ENCODE measurements around the gene PNMA6F.
"Not testable (repeated sequence)": the region's sequence is repeated elsewhere in the genome, so short reads cannot be mapped to it uniquely, and the experiment has no call there.

PNMA6F gene

GRCh38 chrX:153334654-153335295, 13.2 kb upstream of the PNMA6F start:
- no peak for DNase-seq

DNA sequence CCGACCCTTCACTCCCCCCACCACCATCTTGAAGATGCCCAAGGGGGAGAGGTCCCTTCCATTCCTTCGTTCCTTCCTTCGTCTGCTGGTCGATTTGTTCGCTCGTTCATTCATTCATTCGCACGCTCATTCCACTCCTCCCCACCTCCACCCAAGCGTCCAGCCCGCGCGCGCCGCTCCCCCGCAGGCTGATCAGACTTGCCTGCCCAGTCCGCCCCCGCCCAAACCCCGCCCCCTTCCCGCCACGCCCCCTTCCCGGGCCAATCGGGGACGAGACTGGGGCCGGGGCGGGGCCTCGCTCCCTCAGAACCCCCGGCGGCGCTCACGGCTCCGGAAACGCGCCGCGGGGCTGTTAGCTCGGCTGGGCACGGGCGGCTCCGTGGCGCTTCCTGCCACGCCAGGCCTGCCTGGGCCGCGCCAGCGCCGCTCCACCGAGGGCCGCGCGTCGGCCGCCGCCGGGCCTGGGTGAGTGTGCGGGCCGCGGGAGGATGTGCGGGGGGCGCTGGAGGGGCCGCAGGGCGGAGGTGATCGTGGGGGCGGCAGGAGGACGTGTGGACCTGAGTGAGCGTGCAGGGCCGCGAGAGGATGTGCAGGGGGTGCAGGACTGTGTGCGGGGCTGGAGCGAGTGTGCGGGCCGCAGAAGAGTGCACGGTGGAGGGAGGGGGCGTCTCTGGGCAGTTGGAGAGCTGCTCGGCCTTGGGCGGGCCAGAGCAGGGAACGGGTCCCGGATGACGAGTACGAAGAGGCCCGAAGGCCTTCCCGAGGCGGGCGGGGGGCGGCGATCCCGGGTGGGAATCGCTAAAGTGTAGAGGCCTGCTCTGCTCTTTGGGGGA, 12.5 kb upstream of the PNMA6F start, which contains the start of gene ZNF275:
ZNF275 (plus strand) TSS at position 333 of the 833 bp plus-strand sequence. CDS start 2,527 bp downstream, outside the sequence.
- DNase-seq = peak; percentile 83

GRCh38 chrX:153333266-153333665, 11.7 kb upstream of the PNMA6F start:
- DNase-seq = no peak

DNA sequence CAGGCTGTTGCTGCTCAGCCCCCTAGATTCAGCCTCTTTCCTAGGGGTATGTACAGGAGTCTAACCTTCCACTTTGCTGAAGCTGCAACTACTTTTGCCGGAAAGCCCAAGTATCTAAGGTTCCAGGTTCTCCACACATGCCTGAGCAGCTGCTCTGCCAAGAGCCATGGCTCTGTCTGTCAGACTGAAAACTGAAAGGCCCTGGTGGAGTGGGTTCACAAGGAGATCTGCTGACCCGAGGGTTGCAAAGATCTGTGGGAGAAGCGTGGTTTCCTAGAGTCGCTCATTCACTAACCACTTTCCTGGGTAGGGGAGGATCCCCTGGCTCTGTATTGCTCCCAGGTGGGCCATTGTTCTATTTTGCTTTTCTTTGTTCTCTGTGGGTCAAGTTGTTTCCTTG, 6.0 kb upstream of the PNMA6F start:
- no peak for DNase-seq

- DNase-seq = no peak
These were observed 897 bp downstream of the PNMA6F start for GRCh38 chrX:153320555-153321184.

DNA sequence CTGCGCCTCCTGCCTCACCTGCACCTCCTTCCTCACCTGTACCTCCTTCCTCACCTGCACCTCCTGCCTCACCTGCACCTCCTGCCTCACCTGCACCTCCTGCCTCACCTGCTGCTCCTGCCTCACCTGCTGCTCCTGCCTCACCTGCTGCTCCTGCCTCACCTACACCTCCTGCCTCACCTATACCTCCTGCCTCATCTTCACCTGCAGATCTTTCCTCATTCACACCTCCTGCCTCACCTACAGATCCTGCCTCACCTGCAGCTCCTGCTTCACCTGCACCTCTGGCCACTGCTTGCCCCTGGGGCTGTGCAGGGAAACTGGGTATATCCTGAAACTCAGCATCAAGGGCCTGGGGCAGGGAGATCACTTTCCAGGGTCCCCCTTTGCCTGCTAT, 1.5 kb downstream of the PNMA6F start:
- not testable (repeated sequence) for DNase-seq

DNA sequence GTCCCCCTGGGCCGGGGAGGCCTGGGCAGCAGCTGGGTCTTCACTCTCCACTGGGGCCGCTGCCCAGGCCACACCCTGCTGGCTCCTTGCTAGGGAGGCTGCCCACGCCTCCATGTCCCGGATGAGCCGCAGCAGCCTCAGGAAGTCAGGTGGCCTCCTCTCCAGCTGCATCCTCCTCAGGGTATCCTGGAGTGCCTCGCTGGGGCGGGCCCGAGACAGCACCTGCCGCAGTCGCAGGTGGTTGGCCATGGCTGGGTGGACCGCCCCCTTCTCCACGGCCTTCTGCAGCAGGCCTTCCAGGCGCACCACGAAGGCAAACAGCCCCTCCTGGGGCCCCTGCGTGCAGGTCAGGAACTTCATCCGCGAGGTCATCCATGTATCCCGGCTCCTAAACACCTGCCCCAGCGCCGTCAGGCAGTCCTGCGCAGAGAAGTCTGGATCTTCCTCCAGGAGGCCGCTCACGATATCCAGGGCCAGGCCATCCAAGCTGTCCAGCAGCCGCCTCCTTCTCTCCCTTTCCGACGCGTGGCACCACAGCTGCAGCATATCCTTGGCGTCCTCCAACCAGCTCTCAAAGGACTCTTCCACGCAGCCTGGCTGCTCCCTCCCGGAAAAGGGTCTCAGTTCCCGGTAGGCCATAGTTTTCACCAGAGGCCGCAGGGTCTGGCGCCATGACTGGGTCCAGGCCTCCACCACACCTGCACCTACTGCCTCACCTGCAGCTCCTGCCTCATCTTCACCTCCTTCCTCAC, 2.1 kb downstream of the PNMA6F start:
- no peak for DNase-seq

DNA sequence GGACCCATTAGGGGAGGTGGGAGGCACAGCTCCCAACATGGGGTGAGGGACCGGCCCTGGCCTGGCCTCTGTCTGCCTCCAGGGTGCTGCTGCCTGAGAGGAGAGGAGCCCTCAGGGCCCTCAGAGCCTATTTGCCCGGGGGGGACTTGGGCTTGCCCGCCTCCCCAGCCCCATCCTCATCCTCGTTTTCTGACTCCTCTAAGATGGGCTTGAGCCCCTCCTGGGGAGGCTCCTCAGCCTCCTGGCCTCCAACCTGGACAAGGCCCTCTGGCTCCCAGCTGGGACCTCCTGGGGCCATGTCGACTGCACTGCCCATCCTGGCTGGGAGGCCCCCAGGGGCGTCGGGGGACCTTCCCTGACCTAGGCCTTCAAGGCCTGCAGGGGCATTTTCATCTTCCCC, 2.8 kb downstream of the PNMA6F start:
- DNase-seq = no peak

GRCh38 chrX:153317996-153318722, 3.4 kb downstream of the PNMA6F start:
- DNase-seq = no peak

DNA sequence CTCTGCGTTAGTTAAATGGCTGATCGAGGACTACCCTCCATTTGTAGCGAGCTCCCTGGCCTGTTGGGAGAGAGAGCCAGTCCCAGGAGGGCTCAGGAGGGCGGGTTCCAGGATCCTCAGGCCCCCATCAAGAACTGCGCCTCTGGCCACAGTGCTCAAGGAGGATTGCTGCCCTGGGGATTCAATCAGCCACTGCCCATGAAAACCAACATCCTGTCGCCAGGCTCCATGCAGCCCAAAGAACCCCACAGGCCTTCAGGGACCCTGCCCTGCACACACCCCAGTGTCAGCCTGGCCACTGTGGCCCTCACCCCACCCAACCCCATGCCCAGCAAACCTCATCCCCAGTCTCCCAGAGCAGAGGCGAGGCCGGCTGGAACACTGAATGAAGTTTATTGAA, 4.3 kb downstream of the PNMA6F start:
- no peak for DNase-seq

DNA sequence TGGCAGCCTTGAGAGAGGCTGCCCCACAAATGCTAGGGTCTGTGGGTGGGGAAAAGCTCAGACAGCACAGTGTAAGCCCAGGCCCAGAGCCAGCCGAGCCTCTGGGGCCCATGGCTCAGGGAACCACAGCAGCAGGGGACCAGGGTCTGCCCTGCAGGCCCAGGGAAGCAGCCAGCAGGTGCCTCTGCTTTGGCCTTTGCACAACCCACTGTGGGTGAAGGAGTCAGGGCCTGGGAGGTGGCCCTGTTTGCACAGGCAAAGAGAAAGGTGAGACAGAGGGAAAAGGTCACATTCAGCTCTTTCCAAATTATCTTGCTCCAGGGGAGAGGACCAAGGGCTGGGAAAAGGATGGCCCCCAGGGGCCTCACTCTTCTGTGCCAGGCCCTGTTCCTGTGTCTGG, 8.7 kb downstream of the PNMA6F start:
- no peak for DNase-seq

- no peak for DNase-seq
These were observed 9.5 kb downstream of the PNMA6F start for GRCh38 chrX:153312041-153312440.

GRCh38 chrX:153310901-153311300, 10.7 kb downstream of the PNMA6F start:
- no peak for DNase-seq

DNA sequence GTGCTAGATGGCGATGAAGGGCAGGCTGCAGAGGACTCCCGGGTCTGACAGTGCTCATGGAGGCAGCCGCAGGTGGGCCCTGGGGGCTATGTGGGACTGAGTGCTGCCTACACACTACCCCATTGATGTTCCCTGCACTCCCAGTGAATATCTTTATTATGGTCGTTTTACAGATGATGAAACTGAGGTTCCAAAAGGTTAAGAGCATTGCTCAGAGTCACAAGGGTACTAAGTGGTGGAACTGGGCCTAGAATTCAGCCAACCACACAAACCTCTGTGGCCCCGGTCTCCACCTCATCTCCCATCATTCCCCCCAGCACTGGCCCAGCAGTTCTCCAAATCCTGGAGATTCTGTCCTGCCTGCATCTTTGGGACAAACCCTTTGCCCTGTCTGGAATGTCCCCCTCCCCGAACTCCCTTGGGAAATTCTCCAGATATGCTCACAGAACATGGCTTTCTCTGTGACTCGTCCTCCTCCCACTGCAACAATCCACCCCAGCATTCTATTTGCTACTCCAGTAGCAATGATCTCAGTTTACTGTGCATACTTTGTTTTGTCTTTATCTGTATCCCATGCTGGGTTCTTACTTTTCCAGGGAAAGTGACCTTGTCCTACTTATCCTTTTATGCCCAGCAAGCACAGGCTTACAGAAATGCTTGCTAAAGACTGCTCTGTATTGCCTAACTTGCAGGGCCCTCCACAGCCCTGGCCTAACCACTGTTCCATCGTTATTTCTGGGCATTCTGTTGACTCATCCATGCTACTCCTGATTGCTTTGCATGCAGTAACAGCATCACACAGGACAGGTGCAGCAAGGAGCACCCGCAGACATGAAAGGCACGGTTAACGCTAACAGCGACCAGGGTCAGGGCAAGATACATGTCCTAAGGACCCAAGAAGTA, 14.0 kb downstream of the PNMA6F start:
- no peak for DNase-seq

DNA sequence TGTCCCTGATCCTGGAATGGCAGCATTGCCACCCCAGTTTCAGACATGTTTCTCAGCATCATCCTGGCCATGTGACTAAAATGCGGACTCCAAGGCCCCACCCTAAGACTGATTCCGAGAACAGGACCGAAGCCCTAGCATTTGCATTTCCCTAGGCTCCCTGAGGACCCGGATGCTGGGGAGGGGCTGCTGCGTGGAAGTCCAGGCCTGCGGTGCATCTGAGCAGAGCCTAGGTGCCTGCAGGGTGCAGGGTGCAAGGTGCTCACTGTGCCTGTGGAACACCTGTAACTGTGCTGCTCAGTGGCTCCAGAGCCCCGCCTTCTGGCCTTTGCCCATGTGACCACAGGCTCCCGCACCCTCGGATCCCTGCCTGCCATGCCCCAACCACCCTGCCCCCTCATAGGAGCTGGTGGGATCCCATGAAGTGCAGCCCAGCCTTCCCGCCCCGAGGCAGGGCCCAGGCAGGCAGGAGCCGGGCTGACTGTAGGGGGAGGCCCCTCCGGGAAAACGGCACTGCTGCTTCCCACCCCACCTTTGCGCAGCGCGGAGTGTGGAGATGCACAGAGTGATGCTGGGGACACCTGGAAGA, 14.9 kb downstream of the PNMA6F start:
- DNase-seq = no peak

DNA sequence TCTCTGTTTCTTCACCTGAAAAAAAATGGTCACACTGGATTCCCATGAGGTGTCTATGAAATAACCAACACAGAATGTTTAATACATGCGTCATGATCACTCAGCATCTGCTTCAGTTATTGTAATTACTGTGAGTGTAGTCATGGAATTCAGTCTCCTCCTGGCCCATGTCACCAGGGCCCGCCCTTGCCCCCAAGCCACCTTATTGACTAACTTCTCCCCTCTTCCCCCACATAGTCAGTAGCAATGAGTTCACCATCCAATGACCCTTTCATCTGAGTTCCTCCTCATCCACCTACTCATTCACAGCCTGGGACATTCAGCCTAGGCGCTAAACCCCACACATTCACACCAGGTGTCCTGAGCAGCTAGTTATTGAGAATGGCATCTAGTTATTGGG, 15.6 kb downstream of the PNMA6F start:
- no peak for DNase-seq

GRCh38 chrX:153304988-153305736, 16.4 kb downstream of the PNMA6F start:
- no peak for DNase-seq

DNA sequence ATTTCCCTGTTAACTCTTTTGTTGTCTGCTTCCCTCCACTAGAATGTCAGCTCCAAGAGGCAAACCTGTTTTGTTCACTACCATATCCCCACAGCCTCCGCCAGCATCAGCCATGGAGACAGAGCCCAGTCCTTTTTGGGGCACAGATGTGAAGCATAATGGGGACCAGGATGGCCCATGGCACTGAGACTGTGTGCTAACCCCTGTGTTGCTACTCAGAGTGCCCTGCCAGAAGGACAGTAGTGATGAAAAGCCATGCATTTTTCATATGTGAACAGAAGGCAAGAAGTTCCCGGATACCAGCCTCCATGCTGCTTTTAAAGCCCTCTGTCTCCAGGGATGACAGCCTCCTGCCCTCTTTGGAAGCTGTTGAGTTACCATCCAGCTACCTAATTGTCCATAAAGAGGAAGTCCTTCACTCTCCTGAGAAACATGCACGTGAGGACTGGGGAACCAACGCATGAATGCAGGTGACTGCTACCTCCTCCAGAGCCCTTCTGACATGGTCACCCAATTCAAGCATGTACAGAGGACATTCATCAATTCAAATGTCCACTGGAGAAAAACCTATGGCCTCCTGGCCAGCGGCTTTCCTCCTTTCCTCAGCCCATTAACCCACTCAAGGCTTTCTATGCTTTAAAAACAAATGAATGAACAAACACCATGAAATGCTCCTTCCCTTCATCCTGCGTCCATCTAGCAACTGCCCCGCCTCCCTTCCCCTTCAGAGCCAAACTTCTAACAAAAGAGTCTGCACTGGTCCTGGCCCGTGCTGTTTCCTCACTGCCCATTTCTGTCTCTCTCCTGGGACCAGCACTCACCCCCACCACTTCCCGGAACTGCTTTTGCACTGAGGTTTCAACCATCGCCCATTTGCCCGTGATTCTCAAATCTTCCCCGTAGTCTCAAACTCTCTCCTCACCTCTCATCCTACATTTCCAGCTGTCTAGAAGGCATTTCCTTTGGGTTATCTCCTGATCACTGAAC, 18.0 kb downstream of the PNMA6F start:
- DNase-seq = no peak

- no peak for DNase-seq
These were observed 18.8 kb downstream of the PNMA6F start for GRCh38 chrX:153302796-153303195.
